Stimulated activated CD4-positive, alpha-beta T cell treated with anti-CD3 and anti-CD28 coated beads, Interleukin-12 subunit alpha, Interleukin-12 subunit beta, amount 100 ng/mL, for 48 hours (primary cell): ENCODE results near the gene TSPEAR.
A peak's percentile ranks its signal among the peaks of the same experiment; 100 is the strongest.
"Not testable (repeated sequence)": the region's sequence is repeated elsewhere in the genome, so short reads cannot be mapped to it uniquely, and the experiment has no call there.

Experiments
- DNase-seq, 3 donors: peaks; one replicate each; pipeline ENCODE4 v3.0.0-alpha.2; 2020; ENCODE audit warnings: low read depth in 2 of 3, low spot score in 1 of 3

TSPEAR gene

DNA sequence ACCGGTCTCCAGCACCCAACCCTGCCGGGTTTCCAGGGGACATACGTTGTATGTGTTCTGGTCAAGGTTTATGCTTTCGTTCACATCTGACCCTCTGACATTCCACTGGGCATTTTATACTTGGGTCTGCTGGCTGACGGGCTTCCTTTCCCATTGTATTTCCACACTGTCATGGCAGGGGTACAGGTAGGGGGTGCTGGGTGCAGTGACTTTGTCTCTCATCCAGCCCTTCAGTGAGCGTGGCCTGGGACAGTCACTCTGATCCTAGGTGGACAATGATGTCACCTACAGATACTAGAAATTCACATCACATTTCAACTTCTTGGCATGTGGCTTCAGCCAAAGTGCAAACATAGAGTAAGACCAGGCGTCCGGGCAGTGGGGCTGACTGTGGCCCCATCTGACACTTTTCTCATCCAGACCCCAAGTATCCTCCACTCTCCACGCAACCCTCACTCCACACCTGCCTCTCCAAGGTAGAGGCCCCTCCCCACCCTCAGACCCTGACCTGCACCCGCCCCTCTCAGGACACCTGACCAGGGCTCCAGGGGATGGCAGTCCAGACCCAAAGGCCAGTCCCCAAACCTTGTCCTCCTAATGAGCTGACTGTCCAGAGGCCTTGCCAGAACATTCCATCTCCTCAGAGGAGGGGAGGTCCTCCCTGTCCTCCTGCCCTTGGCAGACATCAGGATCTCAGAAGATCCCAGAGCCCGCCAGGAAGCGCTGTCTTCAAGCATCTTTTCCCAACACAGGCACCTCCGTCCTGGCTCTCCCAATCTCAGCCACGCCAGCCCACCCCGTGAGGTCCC, 75.0 kb downstream of the TSPEAR start:
- no peak for DNase-seq

DNA sequence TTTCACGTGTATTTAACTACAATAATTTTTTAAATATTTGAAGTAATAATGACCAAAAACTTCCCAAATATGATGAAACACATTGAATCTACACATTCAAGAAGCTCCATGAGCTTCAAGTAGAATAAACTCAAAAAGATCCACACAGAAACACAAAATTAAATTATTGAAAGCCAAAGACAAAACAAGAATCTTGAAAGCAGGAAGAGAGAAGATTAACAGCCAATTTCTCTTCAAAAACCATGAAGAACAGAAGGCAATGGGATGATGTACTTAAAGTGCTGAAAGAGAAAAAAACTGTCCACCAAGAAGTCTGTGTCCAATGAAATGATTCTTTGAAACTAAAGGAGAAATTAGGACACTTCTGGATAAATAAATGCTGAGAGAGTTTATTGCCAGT, 79.3 kb downstream of the TSPEAR start:
- no peak for DNase-seq

DNA sequence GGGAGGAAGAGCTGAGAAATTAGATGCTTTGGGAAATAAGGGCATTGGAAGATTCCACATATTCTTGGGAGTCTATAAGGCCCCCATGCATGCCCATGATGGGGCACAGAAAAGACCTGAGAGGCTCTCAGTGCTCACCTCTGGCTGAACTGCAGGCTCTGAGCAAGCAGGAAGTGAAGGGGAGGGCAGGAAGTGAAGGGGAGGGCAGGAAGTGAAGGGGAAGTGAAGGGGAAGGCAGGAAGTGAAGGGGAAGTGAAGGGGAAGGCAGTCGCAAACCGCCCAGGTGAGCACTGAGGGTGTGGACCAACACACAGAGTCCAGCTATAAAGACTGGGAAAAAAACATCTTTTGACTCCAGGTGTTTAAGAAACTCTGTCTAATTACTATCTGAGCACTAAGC, 80.9 kb downstream of the TSPEAR start:
- no peak for DNase-seq

DNA sequence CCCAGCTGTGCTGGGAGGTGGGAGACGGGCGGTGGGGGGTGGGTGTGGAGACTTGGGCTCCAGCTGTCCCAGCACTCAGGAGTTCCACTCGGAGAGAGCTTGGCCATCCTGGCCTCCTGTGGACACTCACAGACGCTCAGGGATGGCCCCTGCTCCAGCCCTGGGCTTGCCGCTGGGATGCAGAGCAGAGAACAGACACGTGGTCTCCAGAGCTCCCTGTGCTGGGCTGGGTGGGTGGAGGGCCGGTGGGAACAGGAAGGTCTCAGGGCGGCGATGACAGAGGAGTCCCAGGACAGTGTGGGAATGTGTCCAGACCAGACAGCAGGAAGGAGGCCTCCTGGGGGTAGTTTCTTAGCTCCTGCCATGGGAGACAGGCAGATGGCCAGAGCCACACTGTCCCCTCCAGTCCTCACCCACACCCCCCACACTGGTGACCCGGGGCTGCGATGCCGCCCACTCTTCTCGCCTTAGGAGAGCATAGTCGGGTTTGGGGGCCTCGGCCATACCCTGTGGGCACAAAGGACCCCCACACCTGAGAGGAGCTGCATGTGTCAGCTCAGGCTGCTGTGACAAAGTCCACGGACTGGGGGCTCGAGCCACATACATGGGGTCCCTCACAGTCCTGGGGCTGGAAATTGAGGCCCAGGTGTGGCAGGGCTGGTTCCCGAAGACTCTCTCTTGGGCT, 82.5 kb downstream of the TSPEAR start:
- no peak for DNase-seq

DNA sequence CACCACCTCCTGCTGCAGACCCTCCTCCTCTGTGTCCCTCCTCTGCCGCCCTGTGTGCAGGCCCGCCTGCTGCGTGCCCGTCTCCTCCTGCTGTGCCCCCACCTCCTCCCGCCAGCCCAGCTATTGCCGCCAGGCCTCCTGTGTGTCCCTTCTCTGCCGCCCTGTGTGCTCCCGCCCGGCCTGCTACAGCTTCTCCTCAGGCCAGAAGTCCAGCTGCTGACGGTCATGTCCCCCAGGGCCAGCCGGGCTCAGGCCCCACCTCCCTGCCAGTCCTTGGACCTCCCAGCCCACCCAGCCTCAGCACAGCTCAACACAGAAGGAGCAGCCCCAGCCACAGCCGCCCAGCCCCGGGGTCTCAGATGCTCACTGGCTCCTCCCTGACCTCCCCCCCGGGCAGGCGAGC, 83.5 kb downstream of the TSPEAR start:
- not testable (repeated sequence) for DNase-seq

DNA sequence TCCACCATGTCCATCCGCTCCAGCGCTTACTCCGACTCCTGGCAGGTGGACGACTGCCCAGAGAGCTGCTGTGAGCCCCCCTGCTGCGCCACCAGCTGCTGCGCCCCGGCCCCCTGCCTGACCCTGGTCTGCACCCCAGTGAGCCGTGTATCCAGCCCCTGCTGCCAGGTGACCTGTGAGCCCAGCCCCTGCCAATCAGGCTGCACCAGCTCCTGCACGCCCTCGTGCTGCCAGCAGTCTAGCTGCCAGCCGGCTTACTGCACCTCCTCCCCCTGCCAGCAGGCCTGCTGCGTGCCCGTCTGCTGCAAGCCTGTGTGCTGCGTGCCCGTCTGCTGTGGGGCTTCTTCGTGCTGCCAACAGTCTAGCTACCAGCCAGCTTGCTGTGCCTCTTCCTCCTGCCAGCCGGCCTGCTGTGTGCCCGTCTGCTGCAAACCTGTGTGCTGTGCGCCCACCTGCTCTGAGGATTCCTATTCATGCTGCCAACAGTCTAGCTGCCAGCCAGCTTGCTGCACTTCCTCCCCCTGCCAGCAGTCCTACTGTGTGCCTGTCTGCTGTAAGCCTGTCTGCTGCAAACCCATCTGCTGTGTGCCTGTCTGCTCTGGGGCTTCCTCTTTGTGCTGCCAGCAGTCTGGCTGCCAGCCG, 84.1 kb downstream of the TSPEAR start:
- not testable (repeated sequence) for DNase-seq

DNA sequence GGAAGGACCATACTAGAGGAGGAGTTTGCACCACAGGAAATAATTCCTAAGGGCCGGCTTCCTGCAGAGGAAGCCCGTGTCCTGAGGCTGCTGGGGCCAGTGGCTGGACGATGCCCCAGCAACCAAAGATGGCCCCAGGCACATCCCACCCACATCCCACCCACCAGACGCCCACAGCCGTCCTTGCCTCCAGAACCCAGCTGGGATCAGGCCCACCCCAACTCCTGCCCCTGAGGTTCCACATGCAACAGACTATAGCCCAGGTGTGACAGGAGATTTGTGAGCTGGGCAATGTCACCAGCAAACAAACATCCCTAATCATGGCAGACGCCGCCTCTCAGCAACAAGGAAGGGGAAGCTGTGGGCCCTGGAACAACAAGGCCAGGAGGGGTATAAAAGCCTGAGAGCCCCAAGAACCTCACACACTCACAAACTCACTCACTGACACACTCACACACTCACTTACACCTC, 84.7 kb downstream of the TSPEAR start, which contains the start of gene KRTAP10-9:
KRTAP10-9 (plus strand) TSS at position 421 of the 471 bp plus-strand sequence. CDS start 79 bp downstream, outside the sequence.
- DNase-seq: no peak

DNA sequence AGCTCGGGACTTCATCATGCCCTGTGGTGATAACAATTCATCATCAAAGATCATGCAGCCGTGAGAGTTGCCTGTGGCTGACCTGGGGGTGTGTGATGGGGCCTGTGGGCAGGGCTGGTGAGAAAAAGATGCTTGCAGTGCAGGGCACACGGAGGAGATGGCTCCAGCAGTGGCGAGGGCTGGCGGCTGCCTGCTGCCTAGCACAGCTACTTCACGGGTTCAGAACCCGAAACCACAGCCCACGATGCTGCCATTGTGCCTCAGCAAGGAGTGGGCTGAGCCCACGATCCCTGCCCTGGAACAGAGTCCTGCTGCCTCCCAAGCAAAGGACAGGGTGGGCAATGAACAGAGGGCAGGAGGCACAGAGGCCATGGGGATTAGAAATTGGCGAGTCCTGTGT, 85.1 kb downstream of the TSPEAR start:
- DNase-seq: no peak

DNA sequence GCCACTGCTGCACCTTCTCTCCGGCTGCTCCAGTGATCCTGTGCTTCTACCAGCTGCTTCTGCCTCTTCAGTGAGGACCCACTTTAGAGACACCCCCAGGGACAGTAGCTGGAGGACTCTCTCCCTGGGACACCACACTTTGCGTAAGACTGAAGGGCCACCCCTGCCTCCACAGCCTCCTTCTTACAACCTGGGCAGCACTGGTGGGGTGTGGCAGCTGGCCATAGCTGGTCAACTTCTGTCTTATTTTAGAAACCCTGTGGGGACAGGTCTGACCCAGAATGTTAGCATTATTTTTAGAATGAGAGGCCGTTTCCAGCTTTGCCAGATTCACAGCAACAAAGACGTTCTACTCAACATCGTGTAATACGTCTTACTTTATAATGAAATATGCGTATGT, 85.6 kb downstream of the TSPEAR start:
- DNase-seq: no peak

DNA sequence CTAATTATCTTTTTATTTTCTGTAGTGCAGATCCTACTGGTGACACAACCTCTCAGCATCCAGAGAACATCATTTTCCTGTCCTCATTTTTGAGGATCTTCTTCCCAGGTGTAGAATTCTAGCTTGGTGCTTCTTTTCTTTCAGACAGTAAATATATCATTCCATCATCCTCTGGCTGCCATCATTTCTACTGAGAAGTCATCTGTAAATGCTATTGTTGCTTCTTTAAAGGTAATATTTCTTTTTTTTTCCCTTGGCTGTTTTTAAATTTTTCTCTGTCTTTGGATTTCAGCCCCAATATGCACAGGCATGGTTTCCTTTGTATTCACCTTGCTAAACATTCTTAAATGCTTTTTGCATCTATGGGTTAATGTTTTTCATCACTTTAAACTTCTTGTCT, 87.8 kb downstream of the TSPEAR start:
- DNase-seq: no peak

DNA sequence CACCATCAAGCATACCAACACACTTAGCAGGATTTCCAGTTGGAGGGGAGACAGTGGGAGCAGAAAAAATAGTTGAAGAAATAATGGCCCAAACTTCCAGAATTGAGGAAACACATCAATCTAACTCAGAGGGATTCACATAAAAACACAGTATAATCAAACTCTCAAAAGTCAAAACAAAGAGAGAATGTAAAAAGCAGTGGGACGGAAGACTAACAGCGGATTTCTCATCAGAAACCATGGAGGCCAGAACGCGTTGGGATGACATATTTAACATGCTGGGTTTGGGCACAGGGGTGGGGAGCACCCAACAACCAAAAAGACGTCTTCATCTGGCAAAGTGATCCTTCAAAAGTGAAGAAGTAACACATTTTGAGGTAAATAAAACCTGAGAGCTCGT, 91.5 kb downstream of the TSPEAR start:
- no peak for DNase-seq

DNA sequence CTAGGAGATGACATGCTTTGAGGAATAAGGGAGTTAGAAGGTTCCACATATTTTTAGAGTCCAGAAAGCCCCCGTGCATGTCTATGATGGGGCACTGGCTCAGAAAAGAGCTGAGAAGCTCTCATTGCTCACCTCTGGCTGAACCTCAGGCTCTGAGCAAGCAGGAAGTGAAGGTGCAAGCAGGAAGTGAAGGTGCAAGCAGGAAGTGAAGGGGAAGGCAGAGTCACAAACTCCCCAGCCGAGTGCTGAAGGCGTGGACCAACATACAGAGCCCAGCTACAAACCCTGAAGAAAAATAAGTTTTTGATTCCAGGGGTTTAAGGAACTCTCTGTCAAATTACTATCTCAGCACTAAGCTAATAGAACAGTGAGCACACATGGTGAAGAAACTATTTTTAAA, 92.5 kb downstream of the TSPEAR start:
- DNase-seq: peak; percentile 20 to 26 (median 23)

DNA sequence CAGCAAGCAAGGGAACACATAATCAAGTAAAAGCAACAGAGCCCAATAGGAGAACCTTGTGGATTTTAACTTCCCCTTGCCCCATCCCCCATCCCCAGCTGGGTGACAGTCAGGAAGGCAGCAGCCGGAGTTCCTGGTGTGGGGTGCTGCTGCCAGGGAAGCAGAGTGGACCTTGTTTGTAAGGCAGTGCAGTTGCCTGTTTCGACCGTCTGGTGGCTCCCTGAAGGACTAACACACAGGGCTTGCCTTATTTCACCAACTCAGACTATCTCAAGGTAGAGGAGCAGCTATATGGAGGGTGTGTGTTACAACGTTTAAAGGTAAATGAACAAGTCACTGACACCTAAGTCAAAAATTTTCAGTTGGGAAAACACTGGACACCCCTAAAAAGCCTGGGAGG, 92.9 kb downstream of the TSPEAR start:
- no peak for DNase-seq

DNA sequence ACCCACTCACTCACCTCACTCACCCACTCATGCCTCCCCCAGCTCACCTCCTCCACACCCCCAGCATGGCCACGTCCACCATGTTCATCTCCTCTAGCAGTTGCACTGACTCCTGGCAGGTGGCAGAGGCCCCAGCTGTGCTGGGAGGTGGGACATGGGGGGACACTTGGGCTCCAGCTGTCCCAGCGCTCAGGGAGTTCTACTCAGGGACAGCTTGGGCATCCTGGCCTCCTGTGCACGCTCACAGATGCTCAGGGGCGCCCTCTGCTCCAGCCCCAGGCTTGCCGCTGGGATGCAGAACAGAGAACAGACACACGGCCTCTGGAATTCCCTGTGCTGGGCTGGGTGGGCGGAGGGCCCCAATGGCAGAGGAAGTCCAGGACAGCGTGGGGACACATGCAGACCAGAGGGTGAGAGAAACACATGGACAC, 94.3 kb downstream of the TSPEAR start:
- no peak for DNase-seq

DNA sequence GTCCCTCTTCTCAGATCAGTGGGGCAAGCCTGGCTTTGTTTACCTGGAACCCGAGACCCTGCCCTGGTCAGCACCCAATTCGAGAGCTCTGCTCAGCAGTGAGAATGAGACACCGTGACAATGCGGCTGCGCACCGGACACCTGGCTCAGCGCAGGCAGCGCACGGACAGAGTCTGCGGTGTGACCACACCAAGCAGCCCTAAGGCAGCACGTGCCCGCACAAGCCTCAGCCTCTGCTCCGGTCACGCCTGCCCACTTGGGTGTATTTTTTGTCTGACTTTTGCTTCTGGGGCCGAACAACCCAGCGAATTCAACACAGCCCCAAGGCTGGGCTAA, 94.8 kb downstream of the TSPEAR start:
- DNase-seq: no peak

DNA sequence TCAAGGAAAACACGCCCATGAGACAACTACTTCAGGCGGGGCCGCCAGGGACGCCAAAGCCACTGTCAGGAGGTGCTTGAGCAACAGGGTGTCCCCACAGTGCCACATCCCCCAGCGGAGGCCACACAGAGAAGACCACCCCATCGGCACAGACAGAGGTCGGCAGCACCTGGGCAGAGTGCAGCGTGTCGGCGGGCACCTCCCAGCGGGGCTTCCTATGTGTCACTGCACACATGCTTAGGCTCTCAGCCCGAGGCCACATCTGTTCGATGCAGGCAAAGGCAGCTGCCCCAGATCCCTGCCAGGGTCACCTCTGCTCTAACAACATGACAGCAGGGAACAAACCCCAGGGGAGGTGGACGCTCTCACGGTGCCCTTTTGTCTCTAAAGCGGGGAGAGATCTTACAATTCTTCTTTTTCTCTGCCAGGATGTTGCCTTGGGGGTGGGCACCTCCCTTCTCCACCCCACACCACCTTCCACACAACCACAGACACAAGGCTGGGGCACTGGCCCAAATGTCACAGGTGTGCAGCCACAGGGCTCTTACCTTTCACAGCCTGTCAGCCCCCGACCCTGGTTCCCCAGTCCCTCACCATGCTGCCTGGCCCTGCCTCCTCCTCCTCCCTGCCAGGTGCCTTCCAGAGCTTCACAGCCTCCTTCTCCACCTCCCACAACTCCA, 95.3 kb downstream of the TSPEAR start:
- DNase-seq: no peak

DNA sequence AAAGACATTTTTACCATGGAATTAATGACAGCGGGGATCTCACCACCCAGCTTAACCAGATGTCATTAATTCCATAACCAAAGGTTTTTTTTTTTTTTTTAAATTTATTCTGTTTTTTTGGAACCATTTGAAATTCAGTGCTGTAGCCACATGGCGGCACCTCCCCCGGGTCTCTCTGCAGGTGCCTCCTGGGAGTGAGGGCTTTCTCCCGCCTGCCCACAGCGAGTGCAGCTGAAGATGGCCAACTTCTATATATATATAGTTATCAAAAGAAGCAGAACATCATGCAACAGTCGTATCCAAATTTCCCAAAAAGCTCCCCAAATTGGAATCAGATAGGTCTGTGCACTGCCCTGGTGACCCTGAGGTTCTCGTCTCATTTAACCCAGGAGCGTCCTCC, 95.9 kb downstream of the TSPEAR start:
- no peak for DNase-seq

DNA sequence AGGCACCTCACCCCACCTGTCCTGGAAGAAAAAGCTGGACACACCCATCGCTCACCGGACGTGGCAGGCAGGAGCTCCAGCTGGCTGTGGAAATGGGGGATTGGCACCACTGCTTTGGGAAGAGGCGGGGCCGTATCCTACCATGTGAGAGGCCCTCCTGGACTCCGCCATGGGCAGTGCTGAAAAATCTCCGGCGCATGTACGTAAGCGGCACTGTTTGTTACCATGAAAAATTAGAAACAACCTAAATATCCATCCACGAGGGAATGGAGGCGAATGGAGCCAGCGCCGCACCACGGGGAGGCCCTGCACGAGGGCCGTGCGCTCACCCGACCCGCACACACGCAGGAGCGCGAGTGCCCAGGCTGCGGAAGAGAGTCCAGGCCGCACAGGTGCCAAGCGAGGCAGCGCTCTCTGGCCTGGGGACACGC, 96.4 kb downstream of the TSPEAR start:
- no peak for DNase-seq

DNA sequence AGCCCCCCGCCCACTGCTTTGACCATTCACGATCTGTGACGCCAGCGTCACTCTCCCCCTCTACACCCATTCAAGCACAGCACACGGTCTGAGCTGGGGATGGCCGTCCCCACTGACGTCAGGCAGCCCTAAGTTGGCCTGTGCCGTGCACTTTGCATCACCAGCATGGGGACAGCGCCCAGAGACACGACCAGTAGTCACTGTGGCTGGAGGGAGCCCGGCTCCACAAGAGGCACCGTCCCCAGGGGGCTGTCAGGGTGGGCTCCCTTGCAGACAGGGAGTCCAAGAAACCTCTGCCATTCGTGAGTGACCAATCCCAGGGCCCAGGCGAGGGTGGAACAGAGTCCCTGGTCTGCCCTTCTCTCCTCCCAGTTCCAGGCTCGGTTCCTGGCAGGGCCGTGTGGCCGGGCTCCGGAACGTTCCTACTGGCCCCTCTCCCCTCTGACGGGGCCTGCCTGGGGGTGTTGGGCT, 97.2 kb downstream of the TSPEAR start:
- no peak for DNase-seq

DNA sequence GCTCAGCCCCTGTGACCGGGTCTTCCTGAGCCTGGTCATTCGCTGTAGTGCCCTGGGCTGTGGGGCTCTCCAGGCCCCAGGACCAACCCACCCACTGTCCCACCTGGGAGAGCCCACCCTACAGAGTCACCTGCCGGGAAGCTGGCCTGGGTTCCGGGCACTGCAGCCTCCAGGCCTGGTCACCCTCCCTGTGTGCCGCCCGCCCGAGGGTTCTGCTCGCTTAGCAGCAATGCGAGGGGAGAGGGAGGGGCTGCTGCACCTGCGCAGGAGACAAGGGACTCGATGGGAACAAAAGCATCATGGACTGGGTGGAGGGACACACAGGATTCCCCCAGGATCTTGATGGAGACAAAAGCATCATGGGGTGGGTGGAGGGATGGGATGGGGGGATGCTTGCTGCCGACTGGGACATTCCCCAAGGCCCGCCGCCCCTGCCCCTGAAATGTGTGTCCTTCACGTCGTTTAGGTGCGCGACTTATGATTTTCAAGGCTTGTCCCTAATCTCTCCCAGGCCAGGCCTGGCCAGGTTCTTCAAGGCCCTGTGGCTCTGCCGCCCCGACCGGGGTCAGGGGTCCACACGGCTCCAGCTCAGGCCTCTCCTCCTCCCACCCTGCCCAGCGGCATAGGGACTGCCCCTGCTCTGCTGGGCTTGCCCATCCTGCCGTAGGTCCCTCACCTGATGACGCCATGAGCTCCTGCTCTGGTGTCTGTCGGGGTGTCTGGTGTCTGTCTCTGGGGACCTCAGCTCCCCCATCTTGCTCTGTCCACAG, 97.8 kb downstream of the TSPEAR start:
- DNase-seq: no peak
